Measurements from ENCODE around the gene MEI4. TPM values are rescaled to one million over a fixed set of nuclear protein-coding genes. Genes with fewer than 3 reads are reported as not detected.
"Not testable (repeated sequence)": the region's sequence is repeated elsewhere in the genome, so short reads cannot be mapped to it uniquely, and the experiment has no call there.

The MEI4 gene
- total RNA-seq, 1 donor from 2014 or later = not detected

DNA sequence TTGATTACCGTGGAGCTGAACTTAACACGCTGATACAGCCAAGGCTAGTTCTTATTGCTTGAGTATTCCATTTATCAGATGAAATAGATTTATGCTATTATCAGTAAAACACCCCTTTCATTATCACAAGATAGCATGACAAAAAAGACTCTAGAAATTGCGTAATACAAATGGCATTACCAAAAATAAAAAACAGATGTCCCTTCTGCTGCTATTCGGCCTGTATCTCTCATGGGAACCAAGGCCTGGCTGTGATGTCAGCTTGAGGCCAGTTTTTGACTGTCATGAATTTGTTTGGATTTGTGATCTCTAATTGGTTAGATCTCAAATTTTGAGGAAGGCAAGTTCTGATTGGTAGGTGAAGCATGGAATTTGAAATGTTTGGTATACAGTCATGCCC lies 25.2 kb downstream of the MEI4 start:
- no peaks in the 10 kb centered on the region for H3K9me3 ChIP-seq
- H3K27ac ChIP-seq = no peak overlapping the region
- ATAC-seq (no peak), DNase-seq (no peak)
- no peaks in the 10 kb centered on the region for H3K27me3 ChIP-seq (ENCODE audit: low read depth)
- TF ChIP-seq, protein P1, sequence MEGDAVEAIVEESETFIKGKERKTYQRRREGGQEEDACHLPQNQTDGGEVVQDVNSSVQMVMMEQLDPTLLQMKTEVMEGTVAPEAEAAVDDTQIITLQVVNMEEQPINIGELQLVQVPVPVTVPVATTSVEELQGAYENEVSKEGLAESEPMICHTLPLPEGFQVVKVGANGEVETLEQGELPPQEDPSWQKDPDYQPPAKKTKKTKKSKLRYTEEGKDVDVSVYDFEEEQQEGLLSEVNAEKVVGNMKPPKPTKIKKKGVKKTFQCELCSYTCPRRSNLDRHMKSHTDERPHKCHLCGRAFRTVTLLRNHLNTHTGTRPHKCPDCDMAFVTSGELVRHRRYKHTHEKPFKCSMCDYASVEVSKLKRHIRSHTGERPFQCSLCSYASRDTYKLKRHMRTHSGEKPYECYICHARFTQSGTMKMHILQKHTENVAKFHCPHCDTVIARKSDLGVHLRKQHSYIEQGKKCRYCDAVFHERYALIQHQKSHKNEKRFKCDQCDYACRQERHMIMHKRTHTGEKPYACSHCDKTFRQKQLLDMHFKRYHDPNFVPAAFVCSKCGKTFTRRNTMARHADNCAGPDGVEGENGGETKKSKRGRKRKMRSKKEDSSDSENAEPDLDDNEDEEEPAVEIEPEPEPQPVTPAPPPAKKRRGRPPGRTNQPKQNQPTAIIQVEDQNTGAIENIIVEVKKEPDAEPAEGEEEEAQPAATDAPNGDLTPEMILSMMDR (IDR thresholded peaks at IDR 0.05) = no peak
- H3K4me1 ChIP-seq = no peaks in the 10 kb centered on the region
- H3K36me3 ChIP-seq = no peaks in the 10 kb centered on the region
- no peak overlapping the region for H3K4me3 ChIP-seq
- intact Hi-C loops (cut with DNase I) = no loop called here

- intact Hi-C loops (cut with DNase I) = no loop called here
- Histone ChIP-seq H3K27me3 (ENCODE audit: low read depth) (no peaks in the 10 kb centered on the region), H3K4me1 (no peaks in the 10 kb centered on the region), H3K36me3 (no peaks in the 10 kb centered on the region), H3K9me3 (no peaks in the 10 kb centered on the region), H3K27ac (no peak overlapping the region), H3K4me3 (no peak overlapping the region)
- TF ChIP-seq, protein P1 (IDR thresholded peaks at IDR 0.05) = no peak
- ATAC-seq = no peak
- DNase-seq = no peak
Observed at GRCh38 chr6:77683515-77683914, 30.7 kb downstream of the MEI4 start.

- no peaks in the 10 kb centered on the region for H3K36me3 ChIP-seq
- no peak overlapping the region for H3K4me3 ChIP-seq
- no peak overlapping the region for H3K27ac ChIP-seq
- TF ChIP-seq, protein P1 (IDR thresholded peaks at IDR 0.05) = no peak
- H3K4me1 ChIP-seq = no peaks in the 10 kb centered on the region
- DNase-seq (no peak), ATAC-seq (no peak)
- intact Hi-C loops (cut with DNase I) = no loop called here
- H3K9me3 ChIP-seq = no peaks in the 10 kb centered on the region
- no peaks in the 10 kb centered on the region for H3K27me3 ChIP-seq (ENCODE audit: low read depth)
Observed at GRCh38 chr6:77686931-77687330, 34.1 kb downstream of the MEI4 start.

GRCh38 chr6:77688649-77689048 lies 35.8 kb downstream of the MEI4 start:
- Histone ChIP-seq H3K4me1 (no peaks in the 10 kb centered on the region), H3K36me3 (no peaks in the 10 kb centered on the region), H3K27me3 (ENCODE audit: low read depth) (no peaks in the 10 kb centered on the region), H3K4me3 (no peak overlapping the region), H3K27ac (no peak overlapping the region), H3K9me3 (no peaks in the 10 kb centered on the region)
- intact Hi-C loops (cut with DNase I) = no loop called here
- ATAC-seq (no peak), DNase-seq (no peak)
- TF ChIP-seq, protein P1 (IDR thresholded peaks at IDR 0.05) = no peak

DNA sequence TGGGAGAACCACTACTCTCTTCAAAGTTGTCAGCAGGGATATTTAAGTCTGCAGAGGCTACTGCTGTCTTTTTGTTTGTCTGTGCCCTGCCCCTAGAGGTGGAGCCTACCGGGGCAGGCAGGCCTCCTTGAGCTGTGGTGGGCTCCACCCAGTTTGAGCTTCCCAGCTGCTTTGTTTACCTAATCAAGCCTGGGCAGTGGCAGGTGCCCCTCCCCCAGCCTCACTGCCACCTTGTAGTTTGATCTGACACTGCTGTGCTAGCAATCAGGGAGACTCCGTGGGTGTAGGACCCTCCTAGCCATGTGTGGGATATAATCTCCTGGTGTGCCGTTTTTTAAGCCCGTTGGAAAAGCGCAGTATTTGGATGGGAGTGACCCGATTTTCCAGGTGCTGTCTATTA lies 47.3 kb downstream of the MEI4 start:
- H3K36me3 ChIP-seq; H3K4me3 ChIP-seq; intact Hi-C loops (cut with DNase I); ATAC-seq; DNase-seq; H3K4me1 ChIP-seq; H3K27ac ChIP-seq; H3K9me3 ChIP-seq; H3K27me3 ChIP-seq (ENCODE audit: low read depth): not testable (repeated sequence)

DNA sequence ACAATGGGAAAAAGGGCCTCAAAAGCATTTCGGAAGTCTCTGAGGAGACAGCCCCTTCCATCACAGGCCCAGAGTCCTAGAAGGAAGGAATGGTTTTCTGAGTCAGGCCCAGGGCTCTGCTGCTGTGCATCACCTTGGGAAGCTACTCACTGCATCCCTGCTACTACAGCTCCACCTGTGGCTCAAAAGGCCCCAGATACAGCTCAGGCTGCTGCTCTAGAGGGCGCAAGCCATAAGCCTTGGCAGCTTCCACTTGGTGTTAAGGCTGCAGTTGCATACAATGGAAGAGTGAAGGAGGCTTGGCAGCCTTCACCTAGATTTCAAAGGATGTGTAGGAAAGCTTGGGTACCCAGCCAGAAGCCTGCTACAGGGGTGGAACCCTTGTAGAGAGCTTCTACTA lies 54.8 kb downstream of the MEI4 start:
- no peaks in the 10 kb centered on the region for H3K4me1 ChIP-seq
- H3K27ac ChIP-seq = no peak overlapping the region
- DNase-seq = no peak
- TF ChIP-seq, protein P1 (IDR thresholded peaks at IDR 0.05) = no peak
- intact Hi-C loops (cut with DNase I) = no loop called here
- H3K4me3 ChIP-seq = no peak overlapping the region
- no peaks in the 10 kb centered on the region for H3K36me3 ChIP-seq
- peaks cover 9% of the 10 kb centered on the region for H3K9me3 ChIP-seq
- no peaks in the 10 kb centered on the region for H3K27me3 ChIP-seq (ENCODE audit: low read depth)
- no peak for ATAC-seq
